HG03025 (cell line): ENCODE results near the gene CCNT1.
"Not testable (repeated sequence)": the region's sequence is repeated elsewhere in the genome, so short reads cannot be mapped to it uniquely, and the experiment has no call there.

ENCODE experiments used
- ATAC-seq: cut with Tn5 transposase; IDR thresholded peaks from one replicate; pipeline ENCODE4 v1.9.1; 2021; ENCODE audit warnings: mild to moderate bottlenecking, moderate library complexity; ENCODE audit not compliant: unreplicated experiment, low FRiP score

Gene CCNT1

GRCh38 chr12:48716493-48717251, at the start of gene CCNT1:
TSS of gene CCNT1 (minus strand) at chr12:48716707. CDS start at chr12:48716675, 32 bp downstream.
- ATAC-seq, result peak; percentile 98

- no peak for ATAC-seq
Observed at GRCh38 chr12:48765753-48766162, 49.3 kb upstream of the CCNT1 start.

- ATAC-seq, result no peak
Observed at GRCh38 chr12:48764521-48764920, 48.0 kb upstream of the CCNT1 start.

GRCh38 chr12:48758737-48759136, 42.2 kb upstream of the CCNT1 start:
- ATAC-seq, result no peak

GRCh38 chr12:48758186-48758585, 41.7 kb upstream of the CCNT1 start:
- ATAC-seq, result no peak

GRCh38 chr12:48750769-48751356, 34.4 kb upstream of the CCNT1 start:
- no peak for ATAC-seq

- ATAC-seq, result no peak
Observed at GRCh38 chr12:48750215-48750614, 33.7 kb upstream of the CCNT1 start.

- no peak for ATAC-seq
Observed at GRCh38 chr12:48744251-48745008, 27.9 kb upstream of the CCNT1 start.

GRCh38 chr12:48739618-48740269, 23.2 kb upstream of the CCNT1 start:
- no peak for ATAC-seq

- no peak for ATAC-seq
Observed at GRCh38 chr12:48736456-48736855, 19.9 kb upstream of the CCNT1 start.

GRCh38 chr12:48728807-48729206, 12.3 kb upstream of the CCNT1 start:
- ATAC-seq, result no peak

GRCh38 chr12:48720737-48721136, 4.2 kb upstream of the CCNT1 start:
- ATAC-seq, result not testable (repeated sequence)

- ATAC-seq, result not testable (repeated sequence)
Observed at GRCh38 chr12:48720171-48720570, 3.7 kb upstream of the CCNT1 start.

- not testable (repeated sequence) for ATAC-seq
Observed at GRCh38 chr12:48719002-48719401, 2.5 kb upstream of the CCNT1 start.

GRCh38 chr12:48717252-48717695, 767 bp upstream of the CCNT1 start:
- peak; percentile 6 for ATAC-seq

- no peak for ATAC-seq
Observed at GRCh38 chr12:48716168-48716492, 377 bp downstream of the CCNT1 start.

- no peak for ATAC-seq
Observed at GRCh38 chr12:48712209-48712608, 4.3 kb downstream of the CCNT1 start.

- not testable (repeated sequence) for ATAC-seq
Observed at GRCh38 chr12:48698822-48699221, 17.7 kb downstream of the CCNT1 start.

- ATAC-seq, result no peak
Observed at GRCh38 chr12:48696626-48697025, 19.9 kb downstream of the CCNT1 start.

- ATAC-seq, result no peak
Observed at GRCh38 chr12:48695859-48696258, 20.6 kb downstream of the CCNT1 start.

- ATAC-seq, result no peak
Observed at GRCh38 chr12:48694038-48694437, 22.5 kb downstream of the CCNT1 start.
